Breast epithelium (tissue), 3 donors: ENCODE data around the gene LIN28A.

Experiments used
- POLR2A ChIP-seq: fragments of 450-650 bp; IDR thresholded peaks from one replicate; pipeline ENCODE4 v1.6.1; 2016; ENCODE audit warnings: antibody characterized with exemption, mild to moderate bottlenecking, moderate library complexity
- TF ChIP-seq, protein P1 (sequence below), 3 donors: fragments of 450-650 bp; IDR thresholded peaks; one replicate each; pipeline ENCODE4 v1.5.1; 2016 to 2017; ENCODE audit warnings: antibody characterized with exemption in 3 of 3, mild to moderate bottlenecking in 3 of 3, moderate library complexity in 3 of 3

DNA sequence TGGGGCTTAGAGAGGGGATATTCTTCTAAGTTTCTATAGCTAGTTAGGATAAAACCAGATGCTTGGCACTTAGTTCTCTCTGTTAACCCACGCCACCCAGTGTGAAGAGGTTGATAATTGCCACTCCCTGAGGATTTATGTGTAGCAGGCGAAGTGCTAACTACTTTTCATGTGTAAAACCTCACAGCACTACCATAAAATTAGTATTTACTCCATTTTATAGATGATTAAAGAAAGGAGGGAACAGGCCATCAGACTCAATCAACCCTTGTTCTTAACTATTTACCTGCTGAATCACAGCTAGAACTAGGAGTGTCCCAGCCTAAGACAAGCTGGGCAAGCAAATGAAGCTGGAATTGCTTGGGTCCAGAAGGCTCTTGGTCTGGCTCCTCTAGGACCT lies 8.9 kb downstream of the LIN28A start:
- TF ChIP-seq, protein P1, sequence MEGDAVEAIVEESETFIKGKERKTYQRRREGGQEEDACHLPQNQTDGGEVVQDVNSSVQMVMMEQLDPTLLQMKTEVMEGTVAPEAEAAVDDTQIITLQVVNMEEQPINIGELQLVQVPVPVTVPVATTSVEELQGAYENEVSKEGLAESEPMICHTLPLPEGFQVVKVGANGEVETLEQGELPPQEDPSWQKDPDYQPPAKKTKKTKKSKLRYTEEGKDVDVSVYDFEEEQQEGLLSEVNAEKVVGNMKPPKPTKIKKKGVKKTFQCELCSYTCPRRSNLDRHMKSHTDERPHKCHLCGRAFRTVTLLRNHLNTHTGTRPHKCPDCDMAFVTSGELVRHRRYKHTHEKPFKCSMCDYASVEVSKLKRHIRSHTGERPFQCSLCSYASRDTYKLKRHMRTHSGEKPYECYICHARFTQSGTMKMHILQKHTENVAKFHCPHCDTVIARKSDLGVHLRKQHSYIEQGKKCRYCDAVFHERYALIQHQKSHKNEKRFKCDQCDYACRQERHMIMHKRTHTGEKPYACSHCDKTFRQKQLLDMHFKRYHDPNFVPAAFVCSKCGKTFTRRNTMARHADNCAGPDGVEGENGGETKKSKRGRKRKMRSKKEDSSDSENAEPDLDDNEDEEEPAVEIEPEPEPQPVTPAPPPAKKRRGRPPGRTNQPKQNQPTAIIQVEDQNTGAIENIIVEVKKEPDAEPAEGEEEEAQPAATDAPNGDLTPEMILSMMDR (IDR thresholded peaks at IDR 0.05), result no peak
- no peak for TF ChIP-seq POLR2A
